AG04450 (cell line): ENCODE measurements around the gene ADORA1. TPM values are rescaled to one million over a fixed set of nuclear protein-coding genes. Genes with fewer than 3 reads are reported as not detected.

Experiments used
- CTCF ChIA-PET: fragments of 300-600, 350-600 bp; formaldehyde crosslinking; extraction: SDS; loops from one replicate; lab custom pipeline; 2022; ENCODE audit warnings: antibody characterized with exemption, inconsistent platforms; lab: Charles Lee
- POLR2A ChIA-PET: fragments of 350-600 bp; formaldehyde crosslinking; extraction: SDS; loops from one replicate; lab custom pipeline; 2021; ENCODE audit warnings: antibody characterized with exemption, inconsistent platforms; lab: Yijun Ruan, JAX
- DNase-seq: peaks from one replicate; pipeline ENCODE4 v3.0.0-alpha.2; 2011; ENCODE audit warnings: low read depth, low spot score
- H3K27ac ChIP-seq: one replicate; pipeline ENCODE4 v1.5.1; 2012; ENCODE audit warnings: low read depth, low read length, control low read depth
- H3K27me3 ChIP-seq: one replicate; pipeline ENCODE4 v1.6.0; 2012; ENCODE audit warnings: low read length; ENCODE audit not compliant: control insufficient read depth, insufficient read depth
- H3K4me3 ChIP-seq: 2 replicates; pipeline ENCODE4 v1.5.1; 2011; ENCODE audit warnings: mild to moderate bottlenecking, low read depth, low read length, control low read depth
- H3K9me3 ChIP-seq: 2 replicates; pipeline ENCODE4 v1.5.1; 2012; ENCODE audit warnings: low read length; ENCODE audit not compliant: control insufficient read depth, insufficient read depth
- CTCF ChIP-seq: IDR thresholded peaks from 2 replicates; pipeline ENCODE4 v1.5.1; 2011; ENCODE audit warnings: low read depth, low read length, control low read depth, inconsistent platforms
- polyA plus RNA-seq: library from polyadenylated mRNA; depleted of rRNA; stranded (reverse); fragments of >200 nt; gene quantifications from 2 replicates; pipeline ENCODE4 v1.2.3, GENCODE V29; 2011

The ADORA1 gene
- polyA plus RNA-seq, 1 experiment, result 1.7 TPM

GRCh38 chr1:203081465-203082230 lies 45.9 kb upstream of the ADORA1 start:
- no peak for TF ChIP-seq CTCF
- CTCF ChIA-PET, result interaction anchor here (0.7 to 1.0 kb wide), 2 partner anchors 37 to 134 kb away, joined by 3 read pairs; no protein-coding TSS in a partner anchor
- no peak overlapping the region for H3K27ac ChIP-seq
- POLR2A ChIA-PET, result no interaction called here
- DNase-seq, result no peak
- no peaks in the 10 kb centered on the region for H3K9me3 ChIP-seq
- H3K27me3 ChIP-seq, result peaks cover 56% of the 10 kb centered on the region
- H3K4me3 ChIP-seq, result no peak overlapping the region

DNA sequence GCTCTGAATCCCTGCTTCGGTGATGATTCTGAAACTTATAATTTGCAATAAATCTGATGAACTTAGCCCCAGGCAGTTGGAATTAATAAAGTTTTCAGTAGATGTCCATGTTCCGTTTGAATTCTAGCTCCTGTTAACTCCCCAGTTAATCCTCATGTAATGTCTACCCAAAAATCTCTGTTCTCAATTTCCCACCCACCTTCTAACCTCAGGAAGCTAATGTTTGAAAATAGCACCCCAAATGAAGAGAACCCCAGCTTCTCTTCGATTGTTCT lies 45.4 kb upstream of the ADORA1 start:
- H3K4me3 ChIP-seq, result no peak overlapping the region
- H3K9me3 ChIP-seq, result no peaks in the 10 kb centered on the region
- ChIA-PET POLR2A (no interaction called here), CTCF (interaction anchor here (1.0 kb wide), 1 partner anchor 36 kb away, joined by 3 read pairs; no protein-coding TSS in a partner anchor)
- no peak overlapping the region for H3K27ac ChIP-seq
- DNase-seq, result no peak
- peaks cover 56% of the 10 kb centered on the region for H3K27me3 ChIP-seq
- TF ChIP-seq CTCF, result no peak

DNA sequence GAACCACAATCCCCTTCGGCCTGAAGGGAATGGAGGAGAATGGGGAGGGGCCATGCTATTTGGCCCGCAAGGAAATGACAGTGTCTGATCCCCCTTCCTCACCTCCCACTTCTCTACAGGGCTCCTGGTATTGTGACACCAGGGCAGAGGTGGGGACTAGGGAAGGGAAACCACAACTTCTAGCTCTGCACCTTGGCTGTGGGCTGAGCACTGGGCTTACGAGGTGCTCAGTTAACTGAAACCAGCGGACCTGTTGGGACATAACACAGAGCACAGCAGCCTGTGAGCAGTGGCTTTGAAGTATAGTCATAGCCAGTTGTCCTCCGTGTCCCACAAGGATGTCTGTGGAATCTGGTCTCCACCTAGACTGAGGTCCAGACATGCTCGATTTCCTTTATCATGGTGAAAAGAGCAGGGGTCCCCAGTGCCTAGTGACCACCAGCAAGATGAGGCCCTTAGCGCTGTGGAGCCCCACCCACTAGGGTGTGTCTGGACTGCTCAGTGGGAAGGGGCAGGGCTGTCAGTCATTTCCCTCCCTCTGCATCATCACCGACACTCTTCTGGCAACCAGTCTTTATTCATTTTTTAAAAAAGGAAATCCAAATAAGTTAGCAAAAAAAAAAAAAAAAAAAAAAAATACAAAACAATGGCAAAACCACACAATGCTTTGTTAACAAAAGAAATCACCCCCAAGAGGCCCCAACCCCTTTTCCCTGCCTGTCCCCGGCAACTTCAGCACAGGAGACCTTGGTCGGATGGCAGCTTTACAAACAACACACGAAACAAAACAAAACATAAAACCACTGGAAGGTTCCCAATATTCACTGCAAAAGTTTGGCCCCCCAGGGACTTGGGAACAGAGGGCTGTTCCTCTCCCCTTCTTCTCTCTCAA lies 44.7 kb upstream of the ADORA1 start:
- H3K27ac ChIP-seq, result no peak overlapping the region
- H3K9me3 ChIP-seq, result no peaks in the 10 kb centered on the region
- peaks cover 55% of the 10 kb centered on the region for H3K27me3 ChIP-seq
- no peak overlapping the region for H3K4me3 ChIP-seq
- ChIA-PET CTCF (interaction anchor here (0.6 to 1.0 kb wide), 3 partner anchors 35 to 305 kb away, joined by 3 to 5 read pairs (median 3); no protein-coding TSS in a partner anchor), POLR2A (interaction anchor here (0.8 kb wide), 1 partner anchor 10 kb away, joined by 8 read pairs; no protein-coding TSS in a partner anchor)
- no peak for DNase-seq
- TF ChIP-seq CTCF, result no peak

GRCh38 chr1:203083463-203083921 lies 44.0 kb upstream of the ADORA1 start:
- Histone ChIP-seq H3K27ac (no peak overlapping the region), H3K9me3 (no peaks in the 10 kb centered on the region), H3K4me3 (no peak overlapping the region), H3K27me3 (peaks cover 53% of the 10 kb centered on the region)
- DNase-seq, result no peak
- CTCF ChIA-PET, result interaction anchor here (0.6 to 1.9 kb wide), 4 partner anchors 35 to 306 kb away, joined by 3 to 9 read pairs (median 4); no protein-coding TSS in a partner anchor
- no peak for TF ChIP-seq CTCF
- POLR2A ChIA-PET, result interaction anchor here (0.8 kb wide), 1 partner anchor 11 kb away, joined by 8 read pairs; no protein-coding TSS in a partner anchor
